ENCODE measurements around the gene DESI2.

- peak; percentile 58 for TF ChIP-seq CTCF (IDR thresholded peaks at IDR 0.05; ENCODE audit: low read length)
- no peak for TF ChIP-seq EZH2phosphoT487 (IDR thresholded peaks at IDR 0.05; ENCODE audit: low read length)
- no peak for TF ChIP-seq EZH2 (optimal IDR thresholded peaks at IDR 0.05; ENCODE audit: low read depth, low read length)
Measured at GRCh38 chr1:244652623-244653438, at the start of gene DESI2.
